ENCODE data around the gene MAPK8IP3. TPM values are rescaled to one million over a fixed set of nuclear protein-coding genes. Genes with fewer than 3 reads are reported as not detected.

MAPK8IP3 gene
- total RNA-seq, 1 experiment from 2014 or later: 77.4 TPM

DNA sequence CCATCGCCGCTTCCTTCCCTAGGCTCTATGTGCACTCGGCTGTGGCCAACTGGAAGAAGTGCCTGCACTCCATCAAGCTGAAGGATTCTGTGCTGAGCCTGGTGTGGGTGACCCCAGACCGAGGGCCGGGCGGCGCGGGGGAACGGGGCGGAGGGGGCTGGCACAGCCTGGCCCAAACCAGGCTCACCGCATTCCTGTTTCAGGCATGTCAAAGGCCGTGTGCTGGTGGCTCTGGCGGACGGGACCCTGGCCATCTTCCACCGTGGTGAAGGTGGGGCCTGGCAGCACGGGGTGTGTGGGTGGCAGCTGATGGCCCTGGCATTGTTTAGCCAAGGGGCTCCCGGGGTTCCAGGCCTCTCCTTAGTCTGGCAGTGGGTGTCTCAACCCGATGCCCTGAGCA, 60.7 kb downstream of the MAPK8IP3 start:
- Mint-ChIP-seq H3K27me3 (ENCODE audit: insufficient read depth, unreplicated experiment) (no peaks in the 10 kb centered on the region), H3K27ac (ENCODE audit: low read depth, unreplicated experiment) (no peak overlapping the region), H3K36me3 (ENCODE audit: insufficient read depth, unreplicated experiment) (peaks cover 75% of the 10 kb centered on the region), H3K9me3 (ENCODE audit: unreplicated experiment) (no peaks in the 10 kb centered on the region), H3K4me1 (ENCODE audit: insufficient read depth, unreplicated experiment) (peaks cover 7% of the 10 kb centered on the region), H3K4me3 (ENCODE audit: unreplicated experiment) (no peak overlapping the region)
- no peak for DNase-seq (ENCODE audit: unreplicated experiment)
- no peak for TF ChIP-seq CTCF (IDR thresholded peaks at IDR 0.05; ENCODE audit: unreplicated experiment)
- intact Hi-C loops (cut with micrococcal nuclease): no loop called here
- no TSS peak for BruUV-seq (replicated peaks)
- CTCF ChIA-PET: no interaction called here
- POLR2A ChIA-PET: interaction anchor here (0.6 kb wide), 1 partner anchor 198 kb away, joined by 3 read pairs; the partner anchor contains the start of gene RPS2

DNA sequence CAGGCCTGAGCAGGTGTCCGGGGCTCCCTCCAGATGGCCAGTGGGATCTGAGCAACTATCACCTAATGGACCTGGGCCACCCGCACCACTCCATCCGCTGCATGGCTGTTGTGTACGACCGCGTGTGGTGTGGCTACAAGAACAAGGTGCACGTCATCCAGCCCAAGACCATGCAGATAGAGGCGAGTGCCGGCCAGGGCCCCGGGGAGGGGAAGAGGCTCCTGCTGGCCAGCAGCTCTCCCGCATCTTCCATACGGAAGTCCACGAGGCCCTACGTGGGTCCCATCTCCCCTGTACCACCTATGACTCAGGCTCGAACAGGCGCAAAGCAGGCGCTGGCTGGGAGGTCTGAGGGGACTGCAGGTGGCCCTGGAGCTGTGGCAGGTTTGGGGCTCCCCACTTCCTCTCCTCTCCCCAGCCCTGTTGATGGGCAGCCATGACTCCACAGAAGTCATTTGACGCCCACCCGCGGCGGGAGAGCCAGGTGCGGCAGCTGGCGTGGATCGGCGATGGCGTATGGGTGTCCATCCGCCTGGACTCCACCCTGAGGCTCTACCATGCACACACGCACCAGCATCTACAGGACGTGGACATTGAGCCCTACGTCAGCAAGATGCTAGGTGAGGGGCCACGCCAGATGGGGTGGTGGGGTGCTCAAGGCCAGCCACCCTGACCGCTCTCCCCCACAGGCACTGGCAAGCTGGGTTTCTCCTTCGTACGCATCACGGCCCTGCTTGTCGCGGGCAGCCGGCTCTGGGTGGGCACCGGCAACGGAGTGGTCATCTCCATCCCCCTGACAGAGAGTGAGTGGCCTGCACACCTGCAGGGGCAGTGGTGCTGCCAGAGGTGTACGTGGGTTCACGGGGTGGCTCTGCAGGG, 61.4 kb downstream of the MAPK8IP3 start:
- CTCF ChIA-PET: interaction anchor here (0.9 kb wide), 1 partner anchor 12 kb away, joined by 3 read pairs; no protein-coding TSS in a partner anchor
- Mint-ChIP-seq H3K36me3 (ENCODE audit: insufficient read depth, unreplicated experiment) (peaks cover 75% of the 10 kb centered on the region), H3K4me3 (ENCODE audit: unreplicated experiment) (no peak overlapping the region), H3K9me3 (ENCODE audit: unreplicated experiment) (no peaks in the 10 kb centered on the region), H3K27me3 (ENCODE audit: insufficient read depth, unreplicated experiment) (no peaks in the 10 kb centered on the region), H3K27ac (ENCODE audit: low read depth, unreplicated experiment) (no peak overlapping the region), H3K4me1 (ENCODE audit: insufficient read depth, unreplicated experiment) (peaks cover 7% of the 10 kb centered on the region)
- TF ChIP-seq CTCF (IDR thresholded peaks at IDR 0.05; ENCODE audit: unreplicated experiment): no peak
- intact Hi-C loops (cut with micrococcal nuclease): no loop called here
- POLR2A ChIA-PET: interaction anchor here (0.6 to 7.7 kb wide), 3 partner anchors 14 to 198 kb away, joined by 3 to 137 read pairs (median 57); partner anchors contain the start of genes MAPK8IP3, NUBP2, RPS2 and SPSB3
- no TSS peak for BruUV-seq (replicated peaks)
- no peak for DNase-seq (ENCODE audit: unreplicated experiment)

GRCh38 chr16:1768061-1768766, 62.2 kb downstream of the MAPK8IP3 start:
- ChIA-PET CTCF (interaction anchor here (0.9 kb wide), 1 partner anchor 13 kb away, joined by 3 read pairs; no protein-coding TSS in a partner anchor), POLR2A (interaction anchor here (0.6 to 7.7 kb wide), 4 partner anchors 13 to 348 kb away, joined by 3 to 137 read pairs (median 30); partner anchors contain the start of genes MAPK8IP3, NUBP2, SPSB3 and UQCC4)
- TF ChIP-seq CTCF (IDR thresholded peaks at IDR 0.05; ENCODE audit: unreplicated experiment): no peak
- DNase-seq (ENCODE audit: unreplicated experiment): no peak
- Mint-ChIP-seq H3K4me3 (ENCODE audit: unreplicated experiment) (no peak overlapping the region), H3K4me1 (ENCODE audit: insufficient read depth, unreplicated experiment) (peaks cover 7% of the 10 kb centered on the region), H3K27me3 (ENCODE audit: insufficient read depth, unreplicated experiment) (no peaks in the 10 kb centered on the region), H3K36me3 (ENCODE audit: insufficient read depth, unreplicated experiment) (peaks cover 77% of the 10 kb centered on the region), H3K27ac (ENCODE audit: low read depth, unreplicated experiment) (no peak overlapping the region), H3K9me3 (ENCODE audit: unreplicated experiment) (no peaks in the 10 kb centered on the region)
- TSS peak; percentile 9 for BruUV-seq (replicated peaks)
- intact Hi-C loops (cut with micrococcal nuclease): no loop called here

Data from MCF 10A (cell line).